WTC11 (cell line): Measurements from ENCODE around the gene KHDC3L. TPM values are rescaled to one million over a fixed set of nuclear protein-coding genes. Genes with fewer than 3 reads are reported as not detected.
"Not testable (repeated sequence)": the region's sequence is repeated elsewhere in the genome, so short reads cannot be mapped to it uniquely, and the experiment has no call there.

ENCODE experiments used
- ATAC-seq: fragments of 200-7000 bp; cut with Tn5 transposase; 2 replicates; pipeline ENCODE4 v1.10.0; 2021; ENCODE audit warnings: mild to moderate bottlenecking, moderate library complexity
- CTCF ChIA-PET: fragments of 300-600 bp; sonication (Branson Sonifier 250); formaldehyde crosslinking; loops from one replicate; lab custom pipeline; 2021; ENCODE audit warnings: antibody characterized with exemption; lab: Charles Lee
- POLR2A ChIA-PET: fragments of 350-600 bp; sonication (Branson Sonifier 250); formaldehyde crosslinking; loops from one replicate; lab custom pipeline; 2021; ENCODE audit warnings: antibody characterized with exemption; lab: Charles Lee
- DNase-seq: peaks from one replicate; pipeline ENCODE4 v3.0.0; 2021; ENCODE audit warnings: low spot score
- H3K27ac Mint-ChIP-seq: 2 replicates; pipeline ENCODE4 v1.8.0; 2021; ENCODE audit warnings: mixed read lengths
- H3K27me3 Mint-ChIP-seq: 2 replicates; pipeline ENCODE4 v1.8.0; 2021; ENCODE audit warnings: low read depth, mild to moderate bottlenecking, moderate library complexity, mixed read lengths
- H3K36me3 Mint-ChIP-seq: 2 replicates; pipeline ENCODE4 v1.8.0; 2021; ENCODE audit warnings: mixed read lengths
- H3K4me1 Mint-ChIP-seq: 2 replicates; pipeline ENCODE4 v1.8.0; 2022; ENCODE audit warnings: mixed read lengths
- H3K4me3 Mint-ChIP-seq: 2 replicates; pipeline ENCODE4 v1.8.0; 2021; ENCODE audit warnings: mild to moderate bottlenecking, moderate library complexity, mixed read lengths
- H3K9me3 Mint-ChIP-seq: 2 replicates; pipeline ENCODE4 v1.8.0; 2021; ENCODE audit warnings: mixed read lengths
- E2F5 ChIP-seq: sonication (generic); formaldehyde crosslinking; IDR thresholded peaks from 2 replicates; pipeline ENCODE4 v1.8.1; 2022; ENCODE audit warnings: mild to moderate bottlenecking, moderate library complexity, missing genetic modification reagents
- FOXK1 ChIP-seq: sonication (generic); formaldehyde crosslinking; IDR thresholded peaks from 2 replicates; pipeline ENCODE4 v1.8.0; 2022; ENCODE audit warnings: mild to moderate bottlenecking, moderate library complexity, missing genetic modification reagents
- IRF2 ChIP-seq: sonication (generic); formaldehyde crosslinking; IDR thresholded peaks from 2 replicates; pipeline ENCODE4 v1.8.0; 2022; ENCODE audit warnings: low read depth, missing genetic modification reagents, borderline replicate concordance
- KAT7 ChIP-seq: sonication (generic); formaldehyde crosslinking; IDR thresholded peaks from 2 replicates; pipeline ENCODE4 v1.8.1; 2023; ENCODE audit warnings: missing genetic modification reagents, mild to moderate bottlenecking, borderline replicate concordance
- MLX ChIP-seq: sonication (generic); formaldehyde crosslinking; IDR thresholded peaks from 2 replicates; pipeline ENCODE4 v1.8.1; 2023; ENCODE audit warnings: mild to moderate bottlenecking, missing genetic modification reagents, moderate library complexity
- MXD4 ChIP-seq: fragments of 250-450 bp; sonication (Bioruptor Pico); IDR thresholded peaks from 2 replicates; pipeline ENCODE4 v1.8.0; 2021; ENCODE audit warnings: mild to moderate bottlenecking, moderate library complexity, borderline replicate concordance
- NFATC4 ChIP-seq: fragments of 250-450 bp; sonication (Bioruptor Pico); IDR thresholded peaks from 2 replicates; pipeline ENCODE4 v1.9.0; 2021; ENCODE audit warnings: mild to moderate bottlenecking
- NFYB ChIP-seq: sonication (generic); formaldehyde crosslinking; conservative IDR thresholded peaks from 2 replicates; pipeline ENCODE4 v1.8.0; 2022; ENCODE audit warnings: low read depth, missing genetic modification reagents
- NR3C1 ChIP-seq: sonication (generic); formaldehyde crosslinking; conservative IDR thresholded peaks from 2 replicates; pipeline ENCODE4 v1.8.1; 2023; ENCODE audit warnings: low read depth, mild to moderate bottlenecking, missing genetic modification reagents
- OVOL2 ChIP-seq: fragments of 250-450 bp; sonication (Bioruptor Pico); IDR thresholded peaks from 2 replicates; pipeline ENCODE4 v1.9.0; 2021; ENCODE audit warnings: mild to moderate bottlenecking, borderline replicate concordance
- PRRX2 ChIP-seq: fragments of 250-450 bp; sonication (Bioruptor Pico); IDR thresholded peaks from 2 replicates; pipeline ENCODE4 v1.8.0; 2021; ENCODE audit warnings: mild to moderate bottlenecking
- SMAD4 ChIP-seq: sonication (generic); formaldehyde crosslinking; IDR thresholded peaks from 2 replicates; pipeline ENCODE4 v1.8.0; 2022; ENCODE audit warnings: mild to moderate bottlenecking, missing genetic modification reagents
- TEAD1 ChIP-seq: sonication (generic); formaldehyde crosslinking; IDR thresholded peaks from 2 replicates; pipeline ENCODE4 v1.8.0; 2022; ENCODE audit warnings: mild to moderate bottlenecking, missing genetic modification reagents
- ZMAT4 ChIP-seq: fragments of 250-450 bp; sonication (Bioruptor Pico); IDR thresholded peaks from 2 replicates; pipeline ENCODE4 v1.9.0; 2021; ENCODE audit warnings: mild to moderate bottlenecking
- ZNF263 ChIP-seq: sonication (generic); formaldehyde crosslinking; IDR thresholded peaks from 2 replicates; pipeline ENCODE4 v1.8.1; 2022; ENCODE audit warnings: low read depth, mild to moderate bottlenecking, moderate library complexity, missing genetic modification reagents
- ZNF317 ChIP-seq: sonication (generic); formaldehyde crosslinking; IDR thresholded peaks from 2 replicates; pipeline ENCODE4 v1.8.1; 2023; ENCODE audit warnings: low read depth, mild to moderate bottlenecking, moderate library complexity, missing genetic modification reagents, borderline replicate concordance
- total RNA-seq: library from RNA; stranded (reverse); gene quantifications from 3 replicates; pipeline ENCODE4 v1.2.3, GENCODE V29; 2021
- TF ChIP-seq, protein P1 (sequence below): sonication (generic); formaldehyde crosslinking; IDR thresholded peaks from 2 replicates; pipeline ENCODE4 v1.8.0; 2023; ENCODE audit warnings: missing genetic modification reagents, mild to moderate bottlenecking, borderline replicate concordance
- TF ChIP-seq, protein P2 (sequence below): fragments of 250-450 bp; sonication (Bioruptor Pico); IDR thresholded peaks from 2 replicates; pipeline ENCODE4 v1.8.0; 2021; ENCODE audit warnings: mild to moderate bottlenecking
- TF ChIP-seq, protein P3 (sequence below): sonication (generic); formaldehyde crosslinking; IDR thresholded peaks from 2 replicates; pipeline ENCODE4 v1.8.1; 2023; ENCODE audit warnings: mild to moderate bottlenecking, missing genetic modification reagents

The KHDC3L gene
- total RNA-seq, 1 experiment from 2014 or later, result not detected

GRCh38 chr6:73375216-73375615 lies 12.8 kb downstream of the KHDC3L start:
- TF ChIP-seq IRF2 (CRISPR knock-in tag) (no peak), ZMAT4 (CRISPR knock-in tag) (no peak), ZNF263 (no peak), NFYB (CRISPR knock-in tag) (no peak), E2F5 (CRISPR knock-in tag) (no peak), NFATC4 (CRISPR knock-in tag) (no peak), MLX (CRISPR knock-in tag) (no peak), PRRX2 (CRISPR knock-in tag) (no peak), ZNF317 (CRISPR knock-in tag) (no peak)
- Mint-ChIP-seq H3K27ac (no peak overlapping the region), H3K4me3 (no peak overlapping the region), H3K27me3 (no peaks in the 10 kb centered on the region; the same call in 1 of the 2 replicates), H3K36me3 (no peaks in the 10 kb centered on the region), H3K9me3 (peaks cover 7% of the 10 kb centered on the region; the same call in 1 of the 2 replicates), H3K4me1 (no peaks in the 10 kb centered on the region)
- ChIA-PET POLR2A (no interaction called here), CTCF (interaction anchor here (0.9 kb wide), 1 partner anchor 14 kb away, joined by 5 read pairs; no protein-coding TSS in a partner anchor)
- ATAC-seq (no peak), DNase-seq (no peak)

- DNase-seq, result no peak
- Mint-ChIP-seq H3K27ac (no peak overlapping the region), H3K4me3 (no peak overlapping the region), H3K36me3 (no peaks in the 10 kb centered on the region), H3K9me3 (peaks cover 6% of the 10 kb centered on the region; the same call in 1 of the 2 replicates), H3K4me1 (no peaks in the 10 kb centered on the region), H3K27me3 (no peaks in the 10 kb centered on the region)
- TF ChIP-seq SMAD4 (CRISPR knock-in tag) (no peak), TEAD1 (CRISPR knock-in tag) (no peak), NR3C1 (CRISPR knock-in tag) (no peak), OVOL2 (CRISPR knock-in tag) (no peak), KAT7 (CRISPR knock-in tag) (no peak), FOXK1 (CRISPR knock-in tag) (no peak), MXD4 (CRISPR knock-in tag) (no peak)
- TF ChIP-seq, protein P1, sequence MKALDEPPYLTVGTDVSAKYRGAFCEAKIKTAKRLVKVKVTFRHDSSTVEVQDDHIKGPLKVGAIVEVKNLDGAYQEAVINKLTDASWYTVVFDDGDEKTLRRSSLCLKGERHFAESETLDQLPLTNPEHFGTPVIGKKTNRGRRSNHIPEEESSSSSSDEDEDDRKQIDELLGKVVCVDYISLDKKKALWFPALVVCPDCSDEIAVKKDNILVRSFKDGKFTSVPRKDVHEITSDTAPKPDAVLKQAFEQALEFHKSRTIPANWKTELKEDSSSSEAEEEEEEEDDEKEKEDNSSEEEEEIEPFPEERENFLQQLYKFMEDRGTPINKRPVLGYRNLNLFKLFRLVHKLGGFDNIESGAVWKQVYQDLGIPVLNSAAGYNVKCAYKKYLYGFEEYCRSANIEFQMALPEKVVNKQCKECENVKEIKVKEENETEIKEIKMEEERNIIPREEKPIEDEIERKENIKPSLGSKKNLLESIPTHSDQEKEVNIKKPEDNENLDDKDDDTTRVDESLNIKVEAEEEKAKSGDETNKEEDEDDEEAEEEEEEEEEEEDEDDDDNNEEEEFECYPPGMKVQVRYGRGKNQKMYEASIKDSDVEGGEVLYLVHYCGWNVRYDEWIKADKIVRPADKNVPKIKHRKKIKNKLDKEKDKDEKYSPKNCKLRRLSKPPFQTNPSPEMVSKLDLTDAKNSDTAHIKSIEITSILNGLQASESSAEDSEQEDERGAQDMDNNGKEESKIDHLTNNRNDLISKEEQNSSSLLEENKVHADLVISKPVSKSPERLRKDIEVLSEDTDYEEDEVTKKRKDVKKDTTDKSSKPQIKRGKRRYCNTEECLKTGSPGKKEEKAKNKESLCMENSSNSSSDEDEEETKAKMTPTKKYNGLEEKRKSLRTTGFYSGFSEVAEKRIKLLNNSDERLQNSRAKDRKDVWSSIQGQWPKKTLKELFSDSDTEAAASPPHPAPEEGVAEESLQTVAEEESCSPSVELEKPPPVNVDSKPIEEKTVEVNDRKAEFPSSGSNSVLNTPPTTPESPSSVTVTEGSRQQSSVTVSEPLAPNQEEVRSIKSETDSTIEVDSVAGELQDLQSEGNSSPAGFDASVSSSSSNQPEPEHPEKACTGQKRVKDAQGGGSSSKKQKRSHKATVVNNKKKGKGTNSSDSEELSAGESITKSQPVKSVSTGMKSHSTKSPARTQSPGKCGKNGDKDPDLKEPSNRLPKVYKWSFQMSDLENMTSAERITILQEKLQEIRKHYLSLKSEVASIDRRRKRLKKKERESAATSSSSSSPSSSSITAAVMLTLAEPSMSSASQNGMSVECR, result no peak
- TF ChIP-seq, protein P2, sequence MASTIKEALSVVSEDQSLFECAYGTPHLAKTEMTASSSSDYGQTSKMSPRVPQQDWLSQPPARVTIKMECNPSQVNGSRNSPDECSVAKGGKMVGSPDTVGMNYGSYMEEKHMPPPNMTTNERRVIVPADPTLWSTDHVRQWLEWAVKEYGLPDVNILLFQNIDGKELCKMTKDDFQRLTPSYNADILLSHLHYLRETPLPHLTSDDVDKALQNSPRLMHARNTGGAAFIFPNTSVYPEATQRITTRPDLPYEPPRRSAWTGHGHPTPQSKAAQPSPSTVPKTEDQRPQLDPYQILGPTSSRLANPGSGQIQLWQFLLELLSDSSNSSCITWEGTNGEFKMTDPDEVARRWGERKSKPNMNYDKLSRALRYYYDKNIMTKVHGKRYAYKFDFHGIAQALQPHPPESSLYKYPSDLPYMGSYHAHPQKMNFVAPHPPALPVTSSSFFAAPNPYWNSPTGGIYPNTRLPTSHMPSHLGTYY (CRISPR knock-in tag), result no peak
- TF ChIP-seq, protein P3, sequence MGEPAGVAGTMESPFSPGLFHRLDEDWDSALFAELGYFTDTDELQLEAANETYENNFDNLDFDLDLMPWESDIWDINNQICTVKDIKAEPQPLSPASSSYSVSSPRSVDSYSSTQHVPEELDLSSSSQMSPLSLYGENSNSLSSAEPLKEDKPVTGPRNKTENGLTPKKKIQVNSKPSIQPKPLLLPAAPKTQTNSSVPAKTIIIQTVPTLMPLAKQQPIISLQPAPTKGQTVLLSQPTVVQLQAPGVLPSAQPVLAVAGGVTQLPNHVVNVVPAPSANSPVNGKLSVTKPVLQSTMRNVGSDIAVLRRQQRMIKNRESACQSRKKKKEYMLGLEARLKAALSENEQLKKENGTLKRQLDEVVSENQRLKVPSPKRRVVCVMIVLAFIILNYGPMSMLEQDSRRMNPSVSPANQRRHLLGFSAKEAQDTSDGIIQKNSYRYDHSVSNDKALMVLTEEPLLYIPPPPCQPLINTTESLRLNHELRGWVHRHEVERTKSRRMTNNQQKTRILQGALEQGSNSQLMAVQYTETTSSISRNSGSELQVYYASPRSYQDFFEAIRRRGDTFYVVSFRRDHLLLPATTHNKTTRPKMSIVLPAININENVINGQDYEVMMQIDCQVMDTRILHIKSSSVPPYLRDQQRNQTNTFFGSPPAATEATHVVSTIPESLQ (CRISPR knock-in tag), result no peak
- POLR2A ChIA-PET, result interaction anchor here (0.9 kb wide), 1 partner anchor 11 kb away, joined by 3 read pairs; no protein-coding TSS in a partner anchor
- ATAC-seq, result no peak
- CTCF ChIA-PET, result interaction anchor here (1.5 to 2.0 kb wide), 2 partner anchors 12 to 16 kb away, joined by 5 to 8 read pairs; no protein-coding TSS in a partner anchor
Observed at GRCh38 chr6:73377225-73377624, 14.8 kb downstream of the KHDC3L start.

GRCh38 chr6:73381531-73381930 lies 19.1 kb downstream of the KHDC3L start:
- CTCF ChIA-PET, result not testable (repeated sequence)

More at GRCh38 chr6:73381531-73381930, 19.1 kb downstream of the KHDC3L start:
- H3K9me3 Mint-ChIP-seq, POLR2A ChIA-PET, ATAC-seq, H3K4me1 Mint-ChIP-seq, DNase-seq, H3K27ac Mint-ChIP-seq, H3K4me3 Mint-ChIP-seq, H3K36me3 Mint-ChIP-seq, H3K27me3 Mint-ChIP-seq: not testable (repeated sequence)
